Measurements from ENCODE around the gene DCAF11. TPM values are rescaled to one million over a fixed set of nuclear protein-coding genes. Genes with fewer than 3 reads are reported as not detected.
A peak's percentile ranks its signal among the peaks of the same experiment; 100 is the strongest.

Gene DCAF11
- total RNA-seq, 1 donor from 2014 or later, result 75.6 TPM

- TF ChIP-seq, protein P1, sequence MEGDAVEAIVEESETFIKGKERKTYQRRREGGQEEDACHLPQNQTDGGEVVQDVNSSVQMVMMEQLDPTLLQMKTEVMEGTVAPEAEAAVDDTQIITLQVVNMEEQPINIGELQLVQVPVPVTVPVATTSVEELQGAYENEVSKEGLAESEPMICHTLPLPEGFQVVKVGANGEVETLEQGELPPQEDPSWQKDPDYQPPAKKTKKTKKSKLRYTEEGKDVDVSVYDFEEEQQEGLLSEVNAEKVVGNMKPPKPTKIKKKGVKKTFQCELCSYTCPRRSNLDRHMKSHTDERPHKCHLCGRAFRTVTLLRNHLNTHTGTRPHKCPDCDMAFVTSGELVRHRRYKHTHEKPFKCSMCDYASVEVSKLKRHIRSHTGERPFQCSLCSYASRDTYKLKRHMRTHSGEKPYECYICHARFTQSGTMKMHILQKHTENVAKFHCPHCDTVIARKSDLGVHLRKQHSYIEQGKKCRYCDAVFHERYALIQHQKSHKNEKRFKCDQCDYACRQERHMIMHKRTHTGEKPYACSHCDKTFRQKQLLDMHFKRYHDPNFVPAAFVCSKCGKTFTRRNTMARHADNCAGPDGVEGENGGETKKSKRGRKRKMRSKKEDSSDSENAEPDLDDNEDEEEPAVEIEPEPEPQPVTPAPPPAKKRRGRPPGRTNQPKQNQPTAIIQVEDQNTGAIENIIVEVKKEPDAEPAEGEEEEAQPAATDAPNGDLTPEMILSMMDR (IDR thresholded peaks at IDR 0.05), result no peak
- TF ChIP-seq POLR2AphosphoS5 (IDR thresholded peaks at IDR 0.05; ENCODE audit: insufficient read depth in 1 of 2, low read depth in 1 of 2) (no peak), POLR2A (IDR thresholded peaks at IDR 0.05) (no peak)
- Histone ChIP-seq H3K27me3 (no peaks in the 10 kb centered on the region), H3K4me1 (peaks cover 26% of the 10 kb centered on the region), H3K4me3 (peak overlapping the region; percentile 84 to 86), H3K27ac (peak overlapping the region; percentile 98), H3K36me3 (peaks cover 0 to 31% of the 10 kb centered on the region in 2 donors), H3K9me3 (no peaks in the 10 kb centered on the region)
- DNase-seq (ENCODE audit: extremely low spot score in 2 of 2), result no peak
- intact Hi-C loops (cut with DNase I), result loop anchor here (2.0 kb wide), 1 partner anchor 25 kb away; the partner anchor contains the start of gene EMC9
Observed at GRCh38 chr14:24115422-24116127, 998 bp downstream of the DCAF11 start.

DNA sequence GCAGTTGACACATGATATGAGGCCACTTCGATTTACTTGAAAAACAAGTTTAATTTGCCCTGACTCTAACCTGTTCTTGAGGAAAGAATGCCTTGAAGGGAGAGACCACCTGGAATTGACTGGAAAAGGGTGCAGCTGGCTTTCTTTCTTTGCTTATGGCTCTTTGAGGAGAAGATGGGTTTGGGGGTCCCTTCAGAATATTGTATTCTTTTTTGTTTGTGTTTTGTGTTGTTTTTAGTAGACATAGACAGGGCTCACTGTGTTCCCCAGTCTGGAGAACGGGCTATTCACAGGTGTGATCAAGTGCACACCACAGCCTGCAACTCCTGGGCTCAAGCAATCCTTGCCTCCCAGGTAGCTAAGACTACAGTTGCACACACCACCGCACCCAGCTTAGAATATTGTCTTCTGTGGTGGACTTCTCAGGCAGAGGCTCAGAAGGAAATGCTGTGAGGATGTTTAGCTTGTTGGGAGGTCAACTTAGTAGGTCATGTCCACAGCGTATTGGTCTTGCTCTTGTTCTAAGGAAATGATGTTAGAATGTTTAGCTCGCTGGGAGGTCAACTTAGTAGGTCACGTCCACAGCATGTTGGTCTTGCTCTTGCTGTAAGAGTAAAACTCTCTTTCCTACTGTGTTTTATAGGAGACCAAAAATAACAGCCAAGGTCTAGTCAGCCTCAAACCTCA, 1.7 kb downstream of the DCAF11 start:
- intact Hi-C loops (cut with DNase I), result no loop called here
- Histone ChIP-seq H3K27me3 (no peaks in the 10 kb centered on the region), H3K9me3 (no peaks in the 10 kb centered on the region), H3K4me1 (peaks cover 26% of the 10 kb centered on the region), H3K4me3 (peak overlapping the region in 1 of 2 donors; percentile 84), H3K27ac (peak overlapping the region; percentile 98), H3K36me3 (peaks cover 0 to 38% of the 10 kb centered on the region in 2 donors)
- no peak for DNase-seq (ENCODE audit: extremely low spot score in 2 of 2)
- no peak for TF ChIP-seq POLR2AphosphoS5 (IDR thresholded peaks at IDR 0.05; ENCODE audit: insufficient read depth in 1 of 2, low read depth in 1 of 2)
- TF ChIP-seq, protein P1 (IDR thresholded peaks at IDR 0.05), result no peak

DNA sequence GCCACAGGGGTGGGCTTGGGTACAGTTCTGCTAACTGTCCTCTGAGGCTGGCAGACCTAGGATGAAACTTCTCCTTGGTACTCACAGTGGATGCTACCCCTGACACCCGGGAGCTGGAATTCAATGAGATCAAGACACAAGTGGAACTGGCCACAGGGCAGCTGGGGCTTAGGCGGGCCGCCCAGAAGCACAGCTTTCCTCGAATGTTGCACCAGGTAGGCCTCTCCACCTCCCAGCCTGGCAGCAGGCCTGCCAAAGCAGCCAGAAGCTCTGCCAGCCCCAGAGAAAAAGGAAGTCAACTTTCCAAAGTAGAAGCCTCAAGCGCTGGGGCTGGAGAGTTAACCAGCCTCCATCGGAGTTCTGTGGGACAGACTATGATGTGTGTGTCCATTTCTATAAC, 2.6 kb downstream of the DCAF11 start:
- H3K4me1 ChIP-seq, result peaks cover 26% of the 10 kb centered on the region
- no peaks in the 10 kb centered on the region for H3K27me3 ChIP-seq
- no peaks in the 10 kb centered on the region for H3K9me3 ChIP-seq
- intact Hi-C loops (cut with DNase I), result no loop called here
- H3K4me3 ChIP-seq, result no peak overlapping the region
- peaks cover 0 to 48% of the 10 kb centered on the region in 2 donors for H3K36me3 ChIP-seq
- TF ChIP-seq POLR2AphosphoS5 (IDR thresholded peaks at IDR 0.05; ENCODE audit: insufficient read depth in 1 of 2, low read depth in 1 of 2) (no peak), POLR2A (IDR thresholded peaks at IDR 0.05) (no peak)
- TF ChIP-seq, protein P1 (IDR thresholded peaks at IDR 0.05), result no peak
- DNase-seq (ENCODE audit: extremely low spot score in 2 of 2), result no peak
- H3K27ac ChIP-seq, result no peak overlapping the region

- Histone ChIP-seq H3K4me3 (no peak overlapping the region), H3K36me3 (peaks cover 0 to 63% of the 10 kb centered on the region in 2 donors), H3K4me1 (peaks cover 19% of the 10 kb centered on the region), H3K27ac (no peak overlapping the region), H3K27me3 (no peaks in the 10 kb centered on the region), H3K9me3 (no peaks in the 10 kb centered on the region)
- DNase-seq (ENCODE audit: extremely low spot score in 2 of 2), result no peak
- intact Hi-C loops (cut with DNase I), result no loop called here
- TF ChIP-seq POLR2A (IDR thresholded peaks at IDR 0.05) (no peak), POLR2AphosphoS5 (IDR thresholded peaks at IDR 0.05; ENCODE audit: insufficient read depth in 1 of 2, low read depth in 1 of 2) (no peak)
- TF ChIP-seq, protein P1 (IDR thresholded peaks at IDR 0.05), result no peak
Observed at GRCh38 chr14:24119691-24120090, 5.1 kb downstream of the DCAF11 start.

DNA sequence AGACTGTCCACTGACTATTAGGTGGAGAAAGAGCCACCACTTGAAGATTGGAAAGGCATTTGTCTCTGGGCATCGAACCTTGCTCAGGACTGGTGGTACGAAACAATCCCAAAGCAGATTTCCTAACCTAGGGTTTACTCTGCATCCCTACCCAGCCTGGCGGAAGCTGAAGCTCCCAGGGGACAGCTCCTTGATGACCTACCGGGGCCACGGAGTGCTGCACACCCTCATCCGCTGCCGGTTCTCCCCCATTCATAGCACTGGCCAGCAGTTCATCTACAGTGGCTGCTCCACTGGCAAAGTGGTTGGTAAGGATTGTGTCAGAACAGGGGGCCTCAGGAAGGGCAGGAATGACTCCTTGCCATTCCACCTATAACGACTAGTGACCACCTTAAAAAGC, 6.6 kb downstream of the DCAF11 start:
- H3K36me3 ChIP-seq, result peaks cover 0 to 63% of the 10 kb centered on the region in 2 donors
- no peaks in the 10 kb centered on the region for H3K9me3 ChIP-seq
- TF ChIP-seq POLR2AphosphoS5 (IDR thresholded peaks at IDR 0.05; ENCODE audit: insufficient read depth in 1 of 2, low read depth in 1 of 2) (no peak), POLR2A (IDR thresholded peaks at IDR 0.05) (no peak)
- TF ChIP-seq, protein P1 (IDR thresholded peaks at IDR 0.05), result no peak
- intact Hi-C loops (cut with DNase I), result no loop called here
- H3K4me3 ChIP-seq, result no peak overlapping the region
- no peak overlapping the region for H3K27ac ChIP-seq
- H3K27me3 ChIP-seq, result no peaks in the 10 kb centered on the region
- peaks cover 9% of the 10 kb centered on the region for H3K4me1 ChIP-seq
- DNase-seq (ENCODE audit: extremely low spot score in 2 of 2), result no peak

Data from vagina (tissue), 2 donors.